Keratinocyte (primary cell): ENCODE results near the gene KCNK17. TPM values are rescaled to one million over a fixed set of nuclear protein-coding genes. Genes with fewer than 3 reads are reported as not detected.

ENCODE experiments used
- DNase-seq: peaks from one replicate; pipeline ENCODE4 v3.0.0-alpha.2; 2011; ENCODE audit warnings: low read depth, missing footprints, low spot score
- FAIRE-seq: peaks from 2 replicates; lab custom pipeline; 2011; peaks lifted over from hg19 to GRCh38; lab: Jason Lieb, UNC
- H2AFZ ChIP-seq: 2 replicates; pipeline ENCODE4 v1.6.0; 2012; ENCODE audit warnings: low read length, control low read depth, inconsistent platforms; ENCODE audit not compliant: control insufficient read depth
- H3K27ac ChIP-seq: 2 replicates; pipeline ENCODE4 v1.5.1; 2011; ENCODE audit warnings: low read length; ENCODE audit not compliant: control insufficient read depth, insufficient read depth
- H3K27me3 ChIP-seq: 3 replicates; pipeline ENCODE4 v1.6.0; 2011; ENCODE audit warnings: low read length; ENCODE audit not compliant: control insufficient read depth, insufficient read depth; ENCODE audit errors: extremely low read depth
- H3K36me3 ChIP-seq, 2 experiments: 2 replicates in 1 of 2; 3 replicates in 1 of 2; pipeline ENCODE4 v1.5.1; 2011; ENCODE audit warnings: low read length in 2 of 2, mild to moderate bottlenecking in 1 of 2; ENCODE audit not compliant: control insufficient read depth in 2 of 2, insufficient read depth in 2 of 2; ENCODE audit errors: extremely low read depth in 1 of 2
- H3K4me1 ChIP-seq: 3 replicates; pipeline ENCODE4 v1.5.1; 2011; ENCODE audit warnings: low read length; ENCODE audit not compliant: control insufficient read depth, insufficient read depth; ENCODE audit errors: extremely low read depth
- H3K4me2 ChIP-seq: 3 replicates; pipeline ENCODE4 v1.6.0; 2011; ENCODE audit warnings: low read depth, low read length; ENCODE audit not compliant: control insufficient read depth, insufficient read depth; ENCODE audit errors: extremely low read depth
- H3K4me3 ChIP-seq, 3 experiments: fragments of 200-600 bp in 1 of 3; sonication (generic) in 1 of 3; 2 replicates in 2 of 3; 3 replicates in 1 of 3; pipeline ENCODE4 v1.5.1; 2011 to 2016; ENCODE audit warnings: low read length in 3 of 3, mild to moderate bottlenecking in 3 of 3, control low read depth in 2 of 3, inconsistent platforms in 1 of 3, low read depth in 1 of 3, mixed read lengths in 1 of 3, mixed run types in 1 of 3, moderate library complexity in 1 of 3; ENCODE audit not compliant: control insufficient read depth in 2 of 3, insufficient read depth in 2 of 3; ENCODE audit errors: extremely low read depth in 1 of 3
- H3K79me2 ChIP-seq: 2 replicates; pipeline ENCODE4 v1.6.0; 2012; ENCODE audit warnings: low read length; ENCODE audit not compliant: control insufficient read depth, insufficient read depth
- H3K9ac ChIP-seq: 3 replicates; pipeline ENCODE4 v1.6.0; 2011; ENCODE audit warnings: low read length; ENCODE audit not compliant: control insufficient read depth, insufficient read depth; ENCODE audit errors: extremely low read depth
- H3K9me1 ChIP-seq: 3 replicates; pipeline ENCODE4 v1.6.0; 2011; ENCODE audit warnings: low read length; ENCODE audit not compliant: control insufficient read depth, insufficient read depth; ENCODE audit errors: extremely low read depth
- H3K9me3 ChIP-seq: 2 replicates; pipeline ENCODE4 v1.5.1; 2012; ENCODE audit warnings: low read depth, low read length; ENCODE audit not compliant: control insufficient read depth
- H4K20me1 ChIP-seq: 3 replicates; pipeline ENCODE4 v1.6.0; 2011; ENCODE audit warnings: low read length; ENCODE audit not compliant: control insufficient read depth, insufficient read depth; ENCODE audit errors: extremely low read depth
- CTCF ChIP-seq, 3 experiments: IDR thresholded peaks in 1 of 3; conservative IDR thresholded peaks in 1 of 3; optimal IDR thresholded peaks in 1 of 3; 2 replicates in 2 of 3; 3 replicates in 1 of 3; pipeline versions ENCODE3 to v1.5.1; 2011; ENCODE audit warnings: low read length in 3 of 3, mild to moderate bottlenecking in 3 of 3, moderate library complexity in 2 of 3, control low read depth in 1 of 3, inconsistent platforms in 1 of 3; ENCODE audit not compliant: insufficient read depth in 2 of 3; ENCODE audit errors: extremely low read depth in 1 of 3
- EZH2 ChIP-seq: IDR thresholded peaks from one replicate; pipeline ENCODE4 v1.6.1; 2012; ENCODE audit warnings: inconsistent platforms, mild to moderate bottlenecking, low read length, moderate library complexity
- dilution Hi-C: fragments of 300-500 bp; cut with MboI; formaldehyde crosslinking; loops from one replicate; pipeline ENCODE4 v1.7.0; 2020; ENCODE audit warnings: low sequenced_read_pairs; ENCODE audit not compliant: extremely low pct_ligation_motif_present
- polyA plus RNA-seq, 5 experiments: library from polyadenylated mRNA; depleted of rRNA in 3 of 5; stranded (reverse) in 3 of 5; stranded (forward) in 1 of 5; unstranded in 1 of 5; fragments of >200 nt; gene quantifications; 1 replicate in 1 of 5; 2 replicates in 3 of 5; 3 replicates in 1 of 5; pipeline versions ENCODE4 v1.2.1 to v1.2.3, GENCODE V29; 2011 to 2012; ENCODE audit warnings: missing spikeins in 2 of 5, low read depth in 1 of 5, low replicate concordance in 1 of 5

The KCNK17 gene
- polyA plus RNA-seq, 1 donor (not counting 4 experiments of a cell fraction or from before 2014, with no cell fraction given) = not detected

GRCh38 chr6:39310542-39310941 lies 3.7 kb downstream of the KCNK17 start:
- TF ChIP-seq EZH2 (no peak), CTCF (optimal IDR thresholded peaks at IDR 0.05 in 1 of 3, IDR thresholded peaks at IDR 0.05 in 1 of 3, conservative IDR thresholded peaks at IDR 0.05 in 1 of 3; ENCODE audit: extremely low read depth in 1 of 3, insufficient read depth in 2 of 3, low read length in 3 of 3) (no peak)
- H4K20me1 ChIP-seq = no peaks in the 10 kb centered on the region
- peaks cover 41% of the 10 kb centered on the region for H3K27me3 ChIP-seq
- H3K79me2 ChIP-seq = no peaks in the 10 kb centered on the region
- no peak overlapping the region for H3K4me2 ChIP-seq
- H3K36me3 ChIP-seq = no peaks in the 10 kb centered on the region
- dilution Hi-C loops = no loop called here
- no peaks in the 10 kb centered on the region for H3K4me1 ChIP-seq
- no peaks in the 10 kb centered on the region for H3K9me1 ChIP-seq
- DNase-seq = no peak
- H3K27ac ChIP-seq = no peak overlapping the region
- no peak overlapping the region for H2AFZ ChIP-seq
- no peak for FAIRE-seq
- no peak overlapping the region for H3K4me3 ChIP-seq
- no peaks in the 10 kb centered on the region for H3K9me3 ChIP-seq
- H3K9ac ChIP-seq = no peak overlapping the region

- no peaks in the 10 kb centered on the region for H3K36me3 ChIP-seq
- no peak overlapping the region for H3K9ac ChIP-seq
- no peaks in the 10 kb centered on the region for H3K79me2 ChIP-seq
- FAIRE-seq (peak; percentile 58), DNase-seq (peak; percentile 38)
- H2AFZ ChIP-seq = no peak overlapping the region
- H3K4me3 ChIP-seq = no peak overlapping the region
- no peaks in the 10 kb centered on the region for H3K4me1 ChIP-seq
- H3K27me3 ChIP-seq = peaks cover 36% of the 10 kb centered on the region
- H3K9me1 ChIP-seq = no peaks in the 10 kb centered on the region
- no peak overlapping the region for H3K27ac ChIP-seq
- H3K9me3 ChIP-seq = no peaks in the 10 kb centered on the region
- TF ChIP-seq CTCF (optimal IDR thresholded peaks at IDR 0.05 in 1 of 3, IDR thresholded peaks at IDR 0.05 in 1 of 3, conservative IDR thresholded peaks at IDR 0.05 in 1 of 3; ENCODE audit: extremely low read depth in 1 of 3, insufficient read depth in 2 of 3, low read length in 3 of 3) (peak; percentile 90 to 98 (median 92)), EZH2 (no peak)
- dilution Hi-C loops = no loop called here
- no peak overlapping the region for H3K4me2 ChIP-seq
- H4K20me1 ChIP-seq = no peaks in the 10 kb centered on the region
Measured at GRCh38 chr6:39309942-39310531, 4.2 kb downstream of the KCNK17 start.
